Neural cell (in vitro differentiated cells): ENCODE results near the gene NAA20.

ENCODE experiments used
- CTCF ChIP-seq: fragments of 450-650 bp; IDR thresholded peaks from 2 replicates; pipeline ENCODE4 v1.5.1; 2014; ENCODE audit warnings: antibody characterized with exemption, mild to moderate bottlenecking, moderate library complexity; ENCODE audit not compliant: poor library complexity, severe bottlenecking
- EZH2 ChIP-seq: fragments of 200-600, 300-800 bp; shearing (Covaris generic), sonication (generic); IDR thresholded peaks from 2 replicates; pipeline ENCODE4 v1.6.1; 2014; ENCODE audit warnings: antibody characterized with exemption, low read length, borderline replicate concordance, mild to moderate bottlenecking; ENCODE audit not compliant: insufficient read depth, poor library complexity, severe bottlenecking
- MXI1 ChIP-seq: fragments of 450-650 bp; conservative IDR thresholded peaks from 2 replicates; pipeline ENCODE4 v1.6.1; 2014; ENCODE audit warnings: antibody characterized with exemption, mild to moderate bottlenecking; ENCODE audit not compliant: poor library complexity, severe bottlenecking
- POLR2AphosphoS5 ChIP-seq: IDR thresholded peaks from 2 replicates; pipeline ENCODE4 v1.6.1; 2012
- SMC3 ChIP-seq: fragments of 450-650 bp; conservative IDR thresholded peaks from 2 replicates; pipeline ENCODE4 v1.6.1; 2014; ENCODE audit warnings: antibody characterized with exemption, mild to moderate bottlenecking, moderate library complexity; ENCODE audit not compliant: poor library complexity
- TAF1 ChIP-seq: IDR thresholded peaks from 2 replicates; pipeline ENCODE4 v1.6.1; 2012; ENCODE audit warnings: low read depth
- TF ChIP-seq, protein P1 (sequence below): IDR thresholded peaks from 2 replicates; pipeline ENCODE4 v1.6.1; 2012; ENCODE audit warnings: borderline replicate concordance

DNA sequence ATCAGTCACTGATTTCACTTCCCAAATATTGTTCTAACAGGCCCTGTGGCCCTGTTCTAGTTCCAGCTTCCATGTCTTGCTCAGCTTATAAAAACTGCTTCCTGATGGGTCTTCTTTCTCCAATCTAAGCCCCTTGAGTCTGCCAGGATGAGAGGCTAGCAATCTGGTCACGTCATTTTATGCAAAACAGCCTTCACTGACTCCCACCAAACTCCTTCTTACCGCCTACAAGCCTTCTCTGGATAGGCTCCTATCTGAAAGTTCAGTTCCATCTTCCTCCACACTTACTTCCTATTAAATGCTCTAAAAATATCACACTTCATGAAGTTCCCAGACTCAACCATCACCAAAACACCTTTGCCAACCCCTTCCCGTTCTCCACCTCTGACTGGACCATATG, 19.6 kb downstream of the NAA20 start:
- TF ChIP-seq CTCF, result no peak
- no peak for TF ChIP-seq TAF1
- TF ChIP-seq MXI1, result no peak
- no peak for TF ChIP-seq EZH2
- no peak for TF ChIP-seq POLR2AphosphoS5
- no peak for TF ChIP-seq SMC3
- TF ChIP-seq, protein P1, sequence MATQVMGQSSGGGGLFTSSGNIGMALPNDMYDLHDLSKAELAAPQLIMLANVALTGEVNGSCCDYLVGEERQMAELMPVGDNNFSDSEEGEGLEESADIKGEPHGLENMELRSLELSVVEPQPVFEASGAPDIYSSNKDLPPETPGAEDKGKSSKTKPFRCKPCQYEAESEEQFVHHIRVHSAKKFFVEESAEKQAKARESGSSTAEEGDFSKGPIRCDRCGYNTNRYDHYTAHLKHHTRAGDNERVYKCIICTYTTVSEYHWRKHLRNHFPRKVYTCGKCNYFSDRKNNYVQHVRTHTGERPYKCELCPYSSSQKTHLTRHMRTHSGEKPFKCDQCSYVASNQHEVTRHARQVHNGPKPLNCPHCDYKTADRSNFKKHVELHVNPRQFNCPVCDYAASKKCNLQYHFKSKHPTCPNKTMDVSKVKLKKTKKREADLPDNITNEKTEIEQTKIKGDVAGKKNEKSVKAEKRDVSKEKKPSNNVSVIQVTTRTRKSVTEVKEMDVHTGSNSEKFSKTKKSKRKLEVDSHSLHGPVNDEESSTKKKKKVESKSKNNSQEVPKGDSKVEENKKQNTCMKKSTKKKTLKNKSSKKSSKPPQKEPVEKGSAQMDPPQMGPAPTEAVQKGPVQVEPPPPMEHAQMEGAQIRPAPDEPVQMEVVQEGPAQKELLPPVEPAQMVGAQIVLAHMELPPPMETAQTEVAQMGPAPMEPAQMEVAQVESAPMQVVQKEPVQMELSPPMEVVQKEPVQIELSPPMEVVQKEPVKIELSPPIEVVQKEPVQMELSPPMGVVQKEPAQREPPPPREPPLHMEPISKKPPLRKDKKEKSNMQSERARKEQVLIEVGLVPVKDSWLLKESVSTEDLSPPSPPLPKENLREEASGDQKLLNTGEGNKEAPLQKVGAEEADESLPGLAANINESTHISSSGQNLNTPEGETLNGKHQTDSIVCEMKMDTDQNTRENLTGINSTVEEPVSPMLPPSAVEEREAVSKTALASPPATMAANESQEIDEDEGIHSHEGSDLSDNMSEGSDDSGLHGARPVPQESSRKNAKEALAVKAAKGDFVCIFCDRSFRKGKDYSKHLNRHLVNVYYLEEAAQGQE, result no peak
